K562 (cell line): Measurements from ENCODE around the gene PBX2. TPM values are rescaled to one million over a fixed set of nuclear protein-coding genes. Genes with fewer than 3 reads are reported as not detected.

Experiments
- BDP1 ChIP-seq: IDR thresholded peaks from 3 replicates; pipeline ENCODE4 v1.6.1; 2011; ENCODE audit not compliant: insufficient read length, insufficient read depth
- ETV6 ChIP-seq, 3 experiments: fragments of 150-350 bp in 1 of 3; sonication (generic) in 1 of 3; formaldehyde crosslinking in 1 of 3; IDR thresholded peaks; 2 replicates each; pipeline versions ENCODE4 v1.6.1 to v1.8.0; 2014 to 2022; ENCODE audit warnings: borderline replicate concordance in 2 of 3, low read depth in 2 of 3, antibody characterized with exemption in 1 of 3, low read length in 1 of 3, mild to moderate bottlenecking in 1 of 3, missing genetic modification reagents in 1 of 3
- FOXK2 ChIP-seq, 2 experiments: fragments of 450-650 bp; IDR thresholded peaks in 1 of 2; conservative IDR thresholded peaks in 1 of 2; 2 replicates each; pipeline ENCODE4 v1.6.1; 2016; ENCODE audit warnings: low read depth in 2 of 2, mild to moderate bottlenecking in 1 of 2
- GABPA ChIP-seq: fragments of 200-800 bp; sonication (Bioruptor generic); conservative IDR thresholded peaks from 2 replicates; pipeline ENCODE4 v1.6.1; 2016; ENCODE audit warnings: low read depth, missing genetic modification characterization, missing compliant biosample characterization
- KDM2B ChIP-seq: fragments of 250-450 bp; sonication (Bioruptor Pico); IDR thresholded peaks from 2 replicates; pipeline ENCODE4 v1.8.0; 2021; ENCODE audit warnings: mild to moderate bottlenecking, moderate library complexity
- MED1 ChIP-seq: sonication (generic); formaldehyde crosslinking; IDR thresholded peaks from 2 replicates; pipeline ENCODE4 v1.8.1; 2023; ENCODE audit warnings: missing genetic modification reagents, borderline replicate concordance
- MTA3 ChIP-seq: fragments of 450-650 bp; formaldehyde crosslinking; IDR thresholded peaks from 2 replicates; pipeline ENCODE4 v1.6.1; 2017; ENCODE audit warnings: mild to moderate bottlenecking, borderline replicate concordance
- NFATC3 ChIP-seq: fragments of 450-650 bp; IDR thresholded peaks from 2 replicates; pipeline ENCODE4 v1.6.1; 2017; ENCODE audit warnings: mild to moderate bottlenecking
- NR4A1 ChIP-seq, 2 experiments: fragments of 250-450 bp in 1 of 2; fragments of 450-650 bp in 1 of 2; sonication (Bioruptor Pico) in 1 of 2; IDR thresholded peaks; 2 replicates each; pipeline versions ENCODE4 v1.4.0 to v1.6.1; 2016 to 2020; ENCODE audit warnings: mild to moderate bottlenecking in 2 of 2, missing compliant biosample characterization in 1 of 2, missing genetic modification characterization in 1 of 2, moderate library complexity in 1 of 2
- RBM14 ChIP-seq: fragments of 200-400 bp; formaldehyde crosslinking; IDR thresholded peaks from 2 replicates; pipeline ENCODE4 v1.6.1; 2018; ENCODE audit warnings: low read depth, mild to moderate bottlenecking, low read length, moderate library complexity, borderline replicate concordance; ENCODE audit not compliant: insufficient read depth
- RCOR1 ChIP-seq, 2 experiments: IDR thresholded peaks; 2 replicates each; pipeline ENCODE4 v1.6.1; 2012; ENCODE audit warnings: low read depth in 2 of 2, low read length in 2 of 2, borderline replicate concordance in 1 of 2, improper control_type of control experiment in 1 of 2
- SP2 ChIP-seq: IDR thresholded peaks from 2 replicates; pipeline ENCODE4 v1.6.1; 2011; ENCODE audit warnings: mild to moderate bottlenecking, low read depth, low read length, moderate library complexity; ENCODE audit not compliant: poor library complexity, severe bottlenecking; ENCODE audit errors: extremely low read depth
- SRF ChIP-seq, 2 experiments: fragments of 250-450, 450-650 bp in 1 of 2; sonication (Bioruptor Pico) in 1 of 2; sonication (generic) in 1 of 2; formaldehyde crosslinking; IDR thresholded peaks; 2 replicates each; pipeline versions ENCODE4 v1.5.0 to v1.5.1; 2020 to 2022; ENCODE audit warnings: mild to moderate bottlenecking in 1 of 2, missing genetic modification reagents in 1 of 2
- TCF7L2 ChIP-seq: fragments of 150-350 bp; IDR thresholded peaks from 2 replicates; pipeline ENCODE4 v1.6.1; 2016; ENCODE audit warnings: low read depth, mild to moderate bottlenecking, low read length, moderate library complexity
- ZNF212 ChIP-seq: fragments of 450-650 bp; formaldehyde crosslinking; IDR thresholded peaks from 2 replicates; pipeline ENCODE4 v1.4.0; 2020; ENCODE audit warnings: mild to moderate bottlenecking
- ZNF76 ChIP-seq: fragments of 250-450 bp; sonication (Bioruptor Pico); IDR thresholded peaks from 2 replicates; pipeline ENCODE4 v1.4.0; 2020; ENCODE audit warnings: mild to moderate bottlenecking, moderate library complexity, borderline replicate concordance
- polyA plus RNA-seq, 8 experiments: library from polyadenylated mRNA; depleted of rRNA in 4 of 8; stranded (reverse) in 5 of 8; unstranded in 3 of 8; fragments of >200 nt; fragmentation: Nextera tagmentation in 2 of 8; fragmentation: Illumina TruSeq in 1 of 8; extraction: Ambion mirVana in 2 of 8; extraction: Trizol in 1 of 8; gene quantifications; 2 replicates each; pipeline versions ENCODE4 v1.2.1 to v1.2.3, GENCODE V29; 2011 to 2014; ENCODE audit warnings: inconsistent platforms in 1 of 8, missing spikeins in 1 of 8
- total RNA-seq, 7 experiments: library from RNA; depleted of rRNA in 6 of 7; stranded (reverse); fragments of >200 nt in 6 of 7; fragmentation: Illumina TruSeq in 2 of 7; extraction: Trizol in 2 of 7; gene quantifications; 2 replicates each; pipeline versions ENCODE4 v1.2.1 to v1.2.3, GENCODE V29; 2011 to 2021; ENCODE audit warnings: low replicate concordance in 1 of 7
- TF ChIP-seq, protein P1 (sequence below), 3 experiments: fragments of 200-800 bp in 1 of 3; fragments of 250-450 bp in 1 of 3; fragments of 450-650 bp in 1 of 3; sonication (Bioruptor Pico) in 1 of 3; sonication (Bioruptor generic) in 1 of 3; formaldehyde crosslinking in 1 of 3; IDR thresholded peaks; 2 replicates each; pipeline versions ENCODE4 v1.6.1 to v1.8.0; 2016 to 2022; ENCODE audit warnings: mild to moderate bottlenecking in 2 of 3, missing genetic modification characterization in 2 of 3, missing compliant biosample characterization in 1 of 3, moderate library complexity in 1 of 3
- TF ChIP-seq, protein P2 (sequence below): fragments of 450-650 bp; IDR thresholded peaks from 2 replicates; pipeline ENCODE4 v1.6.1; 2016; ENCODE audit warnings: mild to moderate bottlenecking
- TF ChIP-seq, protein P3 (sequence below): sonication (generic); IDR thresholded peaks from 2 replicates; pipeline ENCODE4 v1.6.1; 2016

The PBX2 gene
- total and polyA plus RNA-seq, 9 of the 15 experiments (the other 6 are each of a cell fraction or from before 2014, with no cell fraction given), result 1.9 to 134 (median 62.5) TPM

DNA sequence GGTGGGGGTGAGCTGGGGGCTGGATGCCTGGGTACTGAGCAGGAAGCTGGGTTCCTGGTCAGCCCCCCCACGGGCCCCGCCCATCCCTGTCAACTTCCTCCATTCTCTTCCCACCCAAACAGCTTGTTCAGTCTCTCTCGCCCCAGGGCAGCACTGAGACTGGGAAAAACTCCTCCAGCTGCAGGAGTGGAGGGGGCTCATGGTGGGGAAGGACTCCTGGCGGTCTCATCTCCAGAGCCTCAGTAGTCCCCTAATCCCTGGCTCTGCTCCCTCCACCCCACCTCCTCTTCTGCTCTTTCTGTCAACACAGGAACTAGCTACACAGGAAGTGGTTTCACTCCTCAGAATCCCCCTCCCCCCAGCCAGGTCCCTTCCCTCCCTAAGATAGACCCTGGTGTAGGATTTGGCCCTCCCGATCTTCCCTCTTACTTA, 2.6 kb upstream of the PBX2 start, which contains the start of gene GPSM3 (continued):
- peak; percentile 92 for TF ChIP-seq GABPA
- no peak for TF ChIP-seq MED1 (CRISPR knock-in tag)
- TF ChIP-seq ZNF212 (CRISPR knock-in tag), result no peak
- no peak for TF ChIP-seq ZNF76 (CRISPR knock-in tag)
- TF ChIP-seq SRF (CRISPR knock-in tag; IDR thresholded peaks at IDR 0.05), result peak in 1 of 2 experiments; percentile 44; a peak in 1 of 4 replicates
- 0 out of 2 replicates have a peak, but pooled peaks have one; percentile 20 for TF ChIP-seq MTA3
- no peak for TF ChIP-seq BDP1
- no peak for TF ChIP-seq TCF7L2
- TF ChIP-seq RCOR1 (IDR thresholded peaks at IDR 0.05; ENCODE audit: borderline replicate concordance in 1 of 2, low read depth in 2 of 2, low read length in 2 of 2), result peak in 1 of 2 experiments; percentile 31; a peak in 1 of 4 replicates
- 0 out of 2 replicates have a peak, but pooled peaks have one; percentile 13 for TF ChIP-seq NR4A1 (CRISPR knock-in tag; IDR thresholded peaks at IDR 0.05)
- no peak for TF ChIP-seq NR4A1 (tag; IDR thresholded peaks at IDR 0.05)
- TF ChIP-seq, protein P1, sequence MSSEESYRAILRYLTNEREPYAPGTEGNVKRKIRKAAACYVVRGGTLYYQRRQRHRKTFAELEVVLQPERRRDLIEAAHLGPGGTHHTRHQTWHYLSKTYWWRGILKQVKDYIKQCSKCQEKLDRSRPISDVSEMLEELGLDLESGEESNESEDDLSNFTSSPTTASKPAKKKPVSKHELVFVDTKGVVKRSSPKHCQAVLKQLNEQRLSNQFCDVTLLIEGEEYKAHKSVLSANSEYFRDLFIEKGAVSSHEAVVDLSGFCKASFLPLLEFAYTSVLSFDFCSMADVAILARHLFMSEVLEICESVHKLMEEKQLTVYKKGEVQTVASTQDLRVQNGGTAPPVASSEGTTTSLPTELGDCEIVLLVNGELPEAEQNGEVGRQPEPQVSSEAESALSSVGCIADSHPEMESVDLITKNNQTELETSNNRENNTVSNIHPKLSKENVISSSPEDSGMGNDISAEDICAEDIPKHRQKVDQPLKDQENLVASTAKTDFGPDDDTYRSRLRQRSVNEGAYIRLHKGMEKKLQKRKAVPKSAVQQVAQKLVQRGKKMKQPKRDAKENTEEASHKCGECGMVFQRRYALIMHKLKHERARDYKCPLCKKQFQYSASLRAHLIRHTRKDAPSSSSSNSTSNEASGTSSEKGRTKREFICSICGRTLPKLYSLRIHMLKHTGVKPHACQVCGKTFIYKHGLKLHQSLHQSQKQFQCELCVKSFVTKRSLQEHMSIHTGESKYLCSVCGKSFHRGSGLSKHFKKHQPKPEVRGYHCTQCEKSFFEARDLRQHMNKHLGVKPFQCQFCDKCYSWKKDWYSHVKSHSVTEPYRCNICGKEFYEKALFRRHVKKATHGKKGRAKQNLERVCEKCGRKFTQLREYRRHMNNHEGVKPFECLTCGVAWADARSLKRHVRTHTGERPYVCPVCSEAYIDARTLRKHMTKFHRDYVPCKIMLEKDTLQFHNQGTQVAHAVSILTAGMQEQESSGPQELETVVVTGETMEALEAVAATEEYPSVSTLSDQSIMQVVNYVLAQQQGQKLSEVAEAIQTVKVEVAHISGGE (CRISPR knock-in tag; IDR thresholded peaks at IDR 0.05), result peak in 2 of 3 experiments; percentile 69 to 94; a peak in 4 of 6 replicates
- peak in 1 of 2 experiments; percentile 68; a peak in 1 of 4 replicates for TF ChIP-seq ETV6 (IDR thresholded peaks at IDR 0.05; ENCODE audit: borderline replicate concordance in 1 of 2, low read depth in 2 of 2, low read length in 1 of 2)
- no peak for TF ChIP-seq ETV6 (CRISPR knock-in tag; IDR thresholded peaks at IDR 0.05; ENCODE audit: borderline replicate concordance)
- TF ChIP-seq, protein P2, sequence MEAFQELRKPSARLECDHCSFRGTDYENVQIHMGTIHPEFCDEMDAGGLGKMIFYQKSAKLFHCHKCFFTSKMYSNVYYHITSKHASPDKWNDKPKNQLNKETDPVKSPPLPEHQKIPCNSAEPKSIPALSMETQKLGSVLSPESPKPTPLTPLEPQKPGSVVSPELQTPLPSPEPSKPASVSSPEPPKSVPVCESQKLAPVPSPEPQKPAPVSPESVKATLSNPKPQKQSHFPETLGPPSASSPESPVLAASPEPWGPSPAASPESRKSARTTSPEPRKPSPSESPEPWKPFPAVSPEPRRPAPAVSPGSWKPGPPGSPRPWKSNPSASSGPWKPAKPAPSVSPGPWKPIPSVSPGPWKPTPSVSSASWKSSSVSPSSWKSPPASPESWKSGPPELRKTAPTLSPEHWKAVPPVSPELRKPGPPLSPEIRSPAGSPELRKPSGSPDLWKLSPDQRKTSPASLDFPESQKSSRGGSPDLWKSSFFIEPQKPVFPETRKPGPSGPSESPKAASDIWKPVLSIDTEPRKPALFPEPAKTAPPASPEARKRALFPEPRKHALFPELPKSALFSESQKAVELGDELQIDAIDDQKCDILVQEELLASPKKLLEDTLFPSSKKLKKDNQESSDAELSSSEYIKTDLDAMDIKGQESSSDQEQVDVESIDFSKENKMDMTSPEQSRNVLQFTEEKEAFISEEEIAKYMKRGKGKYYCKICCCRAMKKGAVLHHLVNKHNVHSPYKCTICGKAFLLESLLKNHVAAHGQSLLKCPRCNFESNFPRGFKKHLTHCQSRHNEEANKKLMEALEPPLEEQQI, result no peak
- no peak for TF ChIP-seq NFATC3
- TF ChIP-seq KDM2B (CRISPR knock-in tag), result no peak
- no peak for TF ChIP-seq SP2
- TF ChIP-seq RBM14, result no peak
- TF ChIP-seq, protein P3, sequence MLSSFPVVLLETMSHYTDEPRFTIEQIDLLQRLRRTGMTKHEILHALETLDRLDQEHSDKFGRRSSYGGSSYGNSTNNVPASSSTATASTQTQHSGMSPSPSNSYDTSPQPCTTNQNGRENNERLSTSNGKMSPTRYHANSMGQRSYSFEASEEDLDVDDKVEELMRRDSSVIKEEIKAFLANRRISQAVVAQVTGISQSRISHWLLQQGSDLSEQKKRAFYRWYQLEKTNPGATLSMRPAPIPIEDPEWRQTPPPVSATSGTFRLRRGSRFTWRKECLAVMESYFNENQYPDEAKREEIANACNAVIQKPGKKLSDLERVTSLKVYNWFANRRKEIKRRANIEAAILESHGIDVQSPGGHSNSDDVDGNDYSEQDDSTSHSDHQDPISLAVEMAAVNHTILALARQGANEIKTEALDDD, result no peak
- TF ChIP-seq FOXK2 (conservative IDR thresholded peaks at IDR 0.05 in 1 of 2, IDR thresholded peaks at IDR 0.05 in 1 of 2; ENCODE audit: low read depth in 2 of 2), result peak; percentile 89 to 96
